Esophagus squamous epithelium (tissue), 5 donors: ENCODE results near the gene PLEKHH1. TPM values are rescaled to one million over a fixed set of nuclear protein-coding genes. Genes with fewer than 3 reads are reported as not detected.

Experiments used
- DNase-seq: peaks from one replicate; lab custom pipeline; 2025; lab: John Stamatoyannopoulos, UW
- H3K27ac ChIP-seq, 4 donors: fragments of 200-600 bp; sonication (generic); one replicate each; pipeline ENCODE4 v1.5.1; 2016 to 2019; ENCODE audit warnings: mild to moderate bottlenecking in 1 of 4
- H3K27me3 ChIP-seq, 4 donors: fragments of 200-600 bp; sonication (generic); 1 replicate in 3 of 4; 2 replicates in 1 of 4; pipeline versions ENCODE4 v1.5.1 to v1.6.0; 2017 to 2021; ENCODE audit warnings: antibody characterized with exemption in 1 of 4
- H3K36me3 ChIP-seq, 3 donors: fragments of 200-600 bp; sonication (generic); one replicate each; pipeline ENCODE4 v1.5.1; 2016 to 2019
- H3K4me1 ChIP-seq, 3 donors: fragments of 200-600 bp; sonication (generic); one replicate each; pipeline ENCODE4 v1.5.1; 2017 to 2019
- H3K4me3 ChIP-seq, 4 donors: fragments of 200-600 bp; sonication (generic); 1 replicate in 3 of 4; 2 replicates in 1 of 4; pipeline ENCODE4 v1.5.1; 2016 to 2019; ENCODE audit warnings: mild to moderate bottlenecking in 2 of 4, moderate library complexity in 1 of 4
- H3K9me3 ChIP-seq, 3 donors: fragments of 200-600 bp; sonication (generic); one replicate each; pipeline ENCODE4 v1.5.1; 2016 to 2019
- CTCF ChIP-seq, 6 experiments: fragments of 450-650 bp in 4 of 6; fragments of 200-600 bp in 2 of 6; sonication (generic) in 2 of 6; IDR thresholded peaks; one replicate each; pipeline ENCODE4 v1.5.1; 2016 to 2019; ENCODE audit warnings: antibody characterized with exemption in 6 of 6, mild to moderate bottlenecking in 4 of 6, moderate library complexity in 4 of 6
- POLR2A ChIP-seq, 4 donors: fragments of 450-650 bp; IDR thresholded peaks; one replicate each; pipeline ENCODE4 v1.6.1; 2017; ENCODE audit warnings: antibody characterized with exemption in 4 of 4, mild to moderate bottlenecking in 4 of 4, moderate library complexity in 3 of 4
- WGBS, 2 donors: methylation state at CpG; one replicate each; pipeline ENCODE4 v1.1.5; 2018; 5-methylcytosine and 5-hydroxymethylcytosine counted together
- intact Hi-C: fragments of 100-400 bp; cut with DNase I; formaldehyde crosslinking; loops from one replicate; pipeline ENCODE4 v1.15.0; 2022
- total RNA-seq, 4 donors: library from RNA; depleted of rRNA; stranded (reverse); fragments of >200 nt; gene quantifications; one replicate each; pipeline ENCODE4 v1.1.0, GENCODE V29; 2016
- donor health status: DM: yes; HTN: yes; CAD: no.

Gene PLEKHH1
- total RNA-seq, 4 donors from 2014 or later = 4.1 to 7.9 (median 5.7) TPM

- 71 to 88% methylated on average over 6 to 8 of the region's 8 CpGs for WGBS, 2 donors
- H3K27ac ChIP-seq = no peak overlapping the region
- H3K4me3 ChIP-seq = no peak overlapping the region
- peaks cover 0 to 43% (median 0%) of the 10 kb centered on the region in 4 donors for H3K27me3 ChIP-seq
- DNase-seq = no peak
- intact Hi-C loops = loop anchor here (5.0 kb wide), 1 partner anchor 45 kb away; no protein-coding TSS in a partner anchor
- TF ChIP-seq POLR2A (IDR thresholded peaks at IDR 0.05) = no peak
- peak; percentile 48 to 71 (median 58) for TF ChIP-seq CTCF (IDR thresholded peaks at IDR 0.05)
- H3K9me3 ChIP-seq = no peaks in the 10 kb centered on the region
- peaks cover 0 to 11% (median 0%) of the 10 kb centered on the region in 3 donors for H3K4me1 ChIP-seq
- no peaks in the 10 kb centered on the region for H3K36me3 ChIP-seq
Measured at GRCh38 chr14:67526676-67527459, 6.2 kb upstream of the PLEKHH1 start.

- H3K9me3 ChIP-seq = no peaks in the 10 kb centered on the region
- no peak overlapping the region for H3K27ac ChIP-seq
- H3K27me3 ChIP-seq = peaks cover 0 to 37% (median 0%) of the 10 kb centered on the region in 4 donors
- DNase-seq = no peak
- peaks cover 0 to 17% (median 7%) of the 10 kb centered on the region in 3 donors for H3K4me1 ChIP-seq
- intact Hi-C loops = loop anchor here (5.0 kb wide), 1 partner anchor 45 kb away; no protein-coding TSS in a partner anchor
- H3K4me3 ChIP-seq = no peak overlapping the region
- H3K36me3 ChIP-seq = no peaks in the 10 kb centered on the region
- TF ChIP-seq CTCF (IDR thresholded peaks at IDR 0.05) (no peak), POLR2A (IDR thresholded peaks at IDR 0.05) (no peak)
- WGBS, 2 donors = 65 to 80% methylated on average over 1 to 3 of the region's 5 CpGs
Measured at GRCh38 chr14:67527756-67528155, 5.3 kb upstream of the PLEKHH1 start.

- H3K4me3 ChIP-seq = no peak overlapping the region
- WGBS, 2 donors = 80 to 100% methylated on average over 1 of the region's 1 CpG
- H3K27me3 ChIP-seq = peaks cover 0 to 37% (median 0%) of the 10 kb centered on the region in 4 donors
- intact Hi-C loops = loop anchor here (5.0 kb wide), 1 partner anchor 44 kb away; no protein-coding TSS in a partner anchor
- no peak overlapping the region for H3K27ac ChIP-seq
- TF ChIP-seq POLR2A (IDR thresholded peaks at IDR 0.05) (no peak), CTCF (IDR thresholded peaks at IDR 0.05) (no peak)
- H3K36me3 ChIP-seq = no peaks in the 10 kb centered on the region
- DNase-seq = no peak
- peaks cover 0 to 18% (median 7%) of the 10 kb centered on the region in 3 donors for H3K4me1 ChIP-seq
- no peaks in the 10 kb centered on the region for H3K9me3 ChIP-seq
Measured at GRCh38 chr14:67528276-67528675, 4.8 kb upstream of the PLEKHH1 start.

GRCh38 chr14:67529947-67530935, 2.8 kb upstream of the PLEKHH1 start:
- Histone ChIP-seq H3K9me3 (no peaks in the 10 kb centered on the region), H3K27me3 (peaks cover 0 to 24% (median 0%) of the 10 kb centered on the region in 4 donors), H3K36me3 (no peaks in the 10 kb centered on the region), H3K4me1 (peaks cover 4 to 21% (median 7%) of the 10 kb centered on the region in 3 donors), H3K27ac (no peak overlapping the region), H3K4me3 (no peak overlapping the region)
- no peak for DNase-seq
- 64 to 71% methylated on average over 5 of the region's 5 CpGs for WGBS, 2 donors
- TF ChIP-seq POLR2A (IDR thresholded peaks at IDR 0.05) (no peak), CTCF (IDR thresholded peaks at IDR 0.05) (no peak)
- intact Hi-C loops = loop anchor here (5.0 kb wide), 1 partner anchor 42 kb away; no protein-coding TSS in a partner anchor
